Activated naive CD8-positive, alpha-beta T cell (primary cell): ENCODE results near the gene EXOC1.
A peak's percentile ranks its signal among the peaks of the same experiment; 100 is the strongest.
"Not testable (repeated sequence)": the region's sequence is repeated elsewhere in the genome, so short reads cannot be mapped to it uniquely, and the experiment has no call there.

Experiments
- H3K27ac Mint-ChIP-seq: one replicate; pipeline ENCODE4 v1.8.0; 2021; ENCODE audit warnings: mixed read lengths
- H3K27me3 Mint-ChIP-seq: one replicate; pipeline ENCODE4 v1.8.0; 2021; ENCODE audit warnings: mixed read lengths
- H3K36me3 Mint-ChIP-seq: one replicate; pipeline ENCODE4 v1.8.0; 2021; ENCODE audit warnings: mixed read lengths
- H3K4me1 Mint-ChIP-seq: one replicate; pipeline ENCODE4 v1.8.0; 2021; ENCODE audit warnings: low read depth, mixed read lengths
- H3K4me3 Mint-ChIP-seq: one replicate; pipeline ENCODE4 v1.8.0; 2021; ENCODE audit warnings: mild to moderate bottlenecking, mixed read lengths
- H3K9me3 Mint-ChIP-seq: one replicate; pipeline ENCODE4 v1.8.0; 2021; ENCODE audit warnings: low read depth, mixed read lengths

The EXOC1 gene

GRCh38 chr4:55906323-55906722 is 52.9 kb downstream of the EXOC1 start:
- Mint-ChIP-seq H3K27ac (peak overlapping the region; percentile 68), H3K4me3 (no peak overlapping the region), H3K9me3 (no peaks in the 10 kb centered on the region), H3K27me3 (no peaks in the 10 kb centered on the region), H3K4me1 (peaks cover 38% of the 10 kb centered on the region), H3K36me3 (peaks cover 7% of the 10 kb centered on the region)

- Mint-ChIP-seq H3K9me3 (no peaks in the 10 kb centered on the region), H3K27me3 (no peaks in the 10 kb centered on the region), H3K4me1 (peaks cover 38% of the 10 kb centered on the region), H3K4me3 (peak overlapping the region; percentile 49), H3K36me3 (peaks cover 7% of the 10 kb centered on the region), H3K27ac (peak overlapping the region; percentile 78)
Observed at GRCh38 chr4:55906989-55907388, 53.5 kb downstream of the EXOC1 start.

GRCh38 chr4:55907469-55907868 is 54.0 kb downstream of the EXOC1 start:
- Mint-ChIP-seq H3K4me1 (peaks cover 38% of the 10 kb centered on the region), H3K27me3 (no peaks in the 10 kb centered on the region), H3K9me3 (no peaks in the 10 kb centered on the region), H3K4me3 (peak overlapping the region; percentile 49), H3K36me3 (peaks cover 6% of the 10 kb centered on the region), H3K27ac (peak overlapping the region; percentile 78)

- Mint-ChIP-seq H3K4me3 (no peak overlapping the region), H3K27ac (no peak overlapping the region), H3K9me3 (no peaks in the 10 kb centered on the region), H3K4me1 (peaks cover 26% of the 10 kb centered on the region), H3K36me3 (peaks cover 4% of the 10 kb centered on the region), H3K27me3 (no peaks in the 10 kb centered on the region)
Observed at GRCh38 chr4:55910140-55910539, 56.7 kb downstream of the EXOC1 start.

- Mint-ChIP-seq H3K36me3 (no peaks in the 10 kb centered on the region), H3K27ac (no peak overlapping the region), H3K4me1 (peaks cover 9% of the 10 kb centered on the region), H3K4me3 (no peak overlapping the region), H3K9me3 (no peaks in the 10 kb centered on the region), H3K27me3 (no peaks in the 10 kb centered on the region)
Observed at GRCh38 chr4:55912249-55912648, 58.8 kb downstream of the EXOC1 start.

GRCh38 chr4:55920571-55920970 is 67.1 kb downstream of the EXOC1 start:
- Mint-ChIP-seq H3K27me3 (no peaks in the 10 kb centered on the region), H3K4me1 (no peaks in the 10 kb centered on the region), H3K27ac (no peak overlapping the region), H3K36me3 (peaks cover 7% of the 10 kb centered on the region), H3K9me3 (no peaks in the 10 kb centered on the region), H3K4me3 (no peak overlapping the region)

GRCh38 chr4:55921093-55921492 is 67.6 kb downstream of the EXOC1 start:
- Mint-ChIP-seq H3K36me3 (peaks cover 7% of the 10 kb centered on the region), H3K4me1 (no peaks in the 10 kb centered on the region), H3K27ac (no peak overlapping the region)

GRCh38 chr4:55925241-55925640 is 71.8 kb downstream of the EXOC1 start:
- Mint-ChIP-seq H3K27ac (no peak overlapping the region), H3K9me3 (no peaks in the 10 kb centered on the region), H3K36me3 (peaks cover 5% of the 10 kb centered on the region), H3K27me3 (no peaks in the 10 kb centered on the region), H3K4me1 (no peaks in the 10 kb centered on the region), H3K4me3 (no peak overlapping the region)

More at GRCh38 chr4:55921093-55921492, 67.6 kb downstream of the EXOC1 start:
- H3K27me3 Mint-ChIP-seq = no peaks in the 10 kb centered on the region
- H3K4me3 Mint-ChIP-seq = no peak overlapping the region
- H3K9me3 Mint-ChIP-seq = no peaks in the 10 kb centered on the region

GRCh38 chr4:55926610-55927009 is 73.2 kb downstream of the EXOC1 start:
- Mint-ChIP-seq H3K27me3 (no peaks in the 10 kb centered on the region), H3K9me3 (no peaks in the 10 kb centered on the region), H3K36me3 (peaks cover 5% of the 10 kb centered on the region), H3K27ac (no peak overlapping the region), H3K4me3 (no peak overlapping the region), H3K4me1 (no peaks in the 10 kb centered on the region)

- Mint-ChIP-seq H3K27me3 (no peaks in the 10 kb centered on the region), H3K9me3 (no peaks in the 10 kb centered on the region), H3K4me3 (no peak overlapping the region), H3K4me1 (no peaks in the 10 kb centered on the region), H3K36me3 (peaks cover 5% of the 10 kb centered on the region), H3K27ac (no peak overlapping the region)
Observed at GRCh38 chr4:55927803-55928437, 74.5 kb downstream of the EXOC1 start.

GRCh38 chr4:55928846-55929245 is 75.4 kb downstream of the EXOC1 start:
- no peak overlapping the region for H3K27ac Mint-ChIP-seq
- no peaks in the 10 kb centered on the region for H3K4me1 Mint-ChIP-seq
- no peaks in the 10 kb centered on the region for H3K27me3 Mint-ChIP-seq
- no peaks in the 10 kb centered on the region for H3K9me3 Mint-ChIP-seq
- H3K4me3 Mint-ChIP-seq = no peak overlapping the region
- H3K36me3 Mint-ChIP-seq = peaks cover 5% of the 10 kb centered on the region

- Mint-ChIP-seq H3K9me3 (peaks cover 10% of the 10 kb centered on the region), H3K27me3 (no peaks in the 10 kb centered on the region), H3K4me3 (no peak overlapping the region), H3K36me3 (peaks cover 13% of the 10 kb centered on the region), H3K4me1 (no peaks in the 10 kb centered on the region), H3K27ac (no peak overlapping the region)
Observed at GRCh38 chr4:55931043-55931442, 77.6 kb downstream of the EXOC1 start.

GRCh38 chr4:55931833-55932232 is 78.4 kb downstream of the EXOC1 start:
- Mint-ChIP-seq H3K36me3 (peaks cover 19% of the 10 kb centered on the region), H3K27ac (no peak overlapping the region), H3K4me3 (no peak overlapping the region), H3K27me3 (no peaks in the 10 kb centered on the region), H3K4me1 (no peaks in the 10 kb centered on the region), H3K9me3 (peaks cover 14% of the 10 kb centered on the region)

GRCh38 chr4:55932511-55932910 is 79.1 kb downstream of the EXOC1 start:
- no peak overlapping the region for H3K4me3 Mint-ChIP-seq
- H3K27ac Mint-ChIP-seq = no peak overlapping the region
- H3K9me3 Mint-ChIP-seq = peaks cover 14% of the 10 kb centered on the region
- peaks cover 25% of the 10 kb centered on the region for H3K36me3 Mint-ChIP-seq
- no peaks in the 10 kb centered on the region for H3K27me3 Mint-ChIP-seq
- H3K4me1 Mint-ChIP-seq = no peaks in the 10 kb centered on the region

GRCh38 chr4:55933611-55934010 is 80.2 kb downstream of the EXOC1 start:
- Mint-ChIP-seq H3K27ac (no peak overlapping the region), H3K27me3 (no peaks in the 10 kb centered on the region), H3K4me1 (no peaks in the 10 kb centered on the region), H3K4me3 (no peak overlapping the region), H3K36me3 (peaks cover 33% of the 10 kb centered on the region), H3K9me3 (peaks cover 23% of the 10 kb centered on the region)

GRCh38 chr4:55935907-55936306 is 82.5 kb downstream of the EXOC1 start:
- H3K9me3 Mint-ChIP-seq = peaks cover 36% of the 10 kb centered on the region
- H3K27ac Mint-ChIP-seq, H3K4me3 Mint-ChIP-seq, H3K4me1 Mint-ChIP-seq, H3K27me3 Mint-ChIP-seq: not testable (repeated sequence)
- H3K36me3 Mint-ChIP-seq = peaks cover 47% of the 10 kb centered on the region
